ENCODE data around the gene BRINP3.

Gene BRINP3

DNA sequence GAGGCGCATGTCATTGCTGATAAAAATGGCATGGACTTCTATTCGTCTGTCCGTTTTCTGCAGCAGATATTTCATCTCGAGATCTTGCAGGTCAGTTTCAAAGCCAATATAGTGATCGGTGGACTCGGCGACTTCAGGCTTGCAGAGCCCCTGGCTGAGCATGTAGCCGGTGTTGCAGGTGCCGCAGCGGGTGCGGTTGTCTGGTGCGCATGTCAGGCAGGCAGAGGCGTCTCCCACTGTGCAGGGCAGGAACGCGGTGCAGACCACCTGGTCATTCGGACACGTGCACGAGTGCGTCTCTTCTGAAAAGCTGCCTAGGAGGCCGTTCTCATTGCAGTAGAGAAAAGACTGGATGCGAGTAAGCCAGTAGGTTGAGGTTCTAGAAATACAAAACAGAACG is 378.9 kb downstream of the BRINP3 start:
- no peak for DNase-seq

DNA sequence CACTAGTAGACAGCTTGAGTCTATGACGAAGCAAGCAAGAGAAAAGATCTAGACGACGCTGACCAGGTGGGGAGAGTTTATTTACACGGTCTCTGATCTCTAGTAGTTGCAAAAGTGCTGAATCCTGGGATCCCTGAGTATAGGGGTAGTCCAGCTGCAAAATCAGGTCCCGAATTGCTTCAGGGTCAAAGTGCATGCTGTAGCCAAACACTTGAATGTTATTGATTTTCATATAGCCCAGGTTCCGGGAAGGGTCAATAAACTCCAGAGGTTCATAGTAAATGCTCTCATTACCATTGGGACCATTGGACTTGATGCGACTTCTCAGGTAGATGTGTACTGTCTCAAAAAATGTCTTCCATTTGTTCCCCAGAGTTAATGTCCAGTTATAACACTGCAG is 379.6 kb downstream of the BRINP3 start:
- DNase-seq = no peak

- DNase-seq = no peak
Measured at GRCh38 chr1:190095596-190095995, 382.1 kb downstream of the BRINP3 start.

GRCh38 chr1:190084552-190084951 is 393.1 kb downstream of the BRINP3 start:
- DNase-seq = no peak

- no peak for DNase-seq
Measured at GRCh38 chr1:190068304-190068703, 409.4 kb downstream of the BRINP3 start.

DNA sequence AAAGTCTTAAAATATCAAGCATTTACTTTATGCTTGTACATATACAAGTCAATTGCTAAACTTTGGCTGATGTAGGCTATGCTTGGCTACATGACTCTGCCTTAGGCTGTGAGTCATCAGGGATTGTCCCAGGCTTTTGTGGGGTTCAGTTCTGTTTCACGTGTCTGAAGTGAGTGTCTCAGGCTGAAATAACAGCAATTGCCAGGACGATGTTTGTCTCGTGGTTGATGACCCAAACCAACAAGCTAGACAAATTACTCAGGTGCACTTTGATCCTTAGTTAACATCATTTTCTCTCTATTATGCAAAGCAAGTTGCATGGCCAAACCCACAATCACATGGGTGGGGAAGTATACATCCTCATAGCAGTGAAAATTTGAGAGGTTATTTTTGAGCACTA is 410.1 kb downstream of the BRINP3 start:
- no peak for DNase-seq

GRCh38 chr1:190066011-190066410 is 411.7 kb downstream of the BRINP3 start:
- DNase-seq = no peak

- DNase-seq = no peak
Measured at GRCh38 chr1:190049314-190049713, 428.4 kb downstream of the BRINP3 start.

Data from NCI-H2029 (cell line).